Cerebellar nuclear complex (tissue), 1 donor: ENCODE results near the gene ANKRD10.
A peak's percentile ranks its signal among the peaks of the same experiment; 100 is the strongest.
"Not testable (repeated sequence)": the region's sequence is repeated elsewhere in the genome, so short reads cannot be mapped to it uniquely, and the experiment has no call there.

Experiments used
- DNase-seq, 2 experiments: peaks; one replicate each; lab custom pipeline; 2025; lab: John Stamatoyannopoulos, UW

ANKRD10 gene

GRCh38 chr13:110915057-110915873 is at the start of gene ANKRD10:
TSS of gene ANKRD10 (minus strand) at chr13:110915069. CDS start at chr13:110914934, 135 bp downstream.
- DNase-seq: peak; percentile 47 to 74

- DNase-seq: no peak
Observed at GRCh38 chr13:110964229-110965037, 49.6 kb upstream of the ANKRD10 start.

GRCh38 chr13:110963554-110963970 is 48.7 kb upstream of the ANKRD10 start:
- no peak for DNase-seq

GRCh38 chr13:110961959-110962358 is 47.1 kb upstream of the ANKRD10 start:
- DNase-seq: no peak

- no peak for DNase-seq
Observed at GRCh38 chr13:110960204-110960603, 45.3 kb upstream of the ANKRD10 start.

- no peak for DNase-seq
Observed at GRCh38 chr13:110957931-110958330, 43.1 kb upstream of the ANKRD10 start.

GRCh38 chr13:110957181-110957884 is 42.5 kb upstream of the ANKRD10 start:
- no peak for DNase-seq

- not testable (repeated sequence) for DNase-seq
Observed at GRCh38 chr13:110956216-110956615, 41.3 kb upstream of the ANKRD10 start.

- DNase-seq: not testable (repeated sequence)
Observed at GRCh38 chr13:110955608-110956007, 40.7 kb upstream of the ANKRD10 start.

GRCh38 chr13:110955072-110955503 is 40.2 kb upstream of the ANKRD10 start:
- DNase-seq: not testable (repeated sequence)

- not testable (repeated sequence) for DNase-seq
Observed at GRCh38 chr13:110954533-110954920, 39.7 kb upstream of the ANKRD10 start.

GRCh38 chr13:110953833-110954532 is 39.1 kb upstream of the ANKRD10 start:
- no peak for DNase-seq

GRCh38 chr13:110953416-110953815 is 38.5 kb upstream of the ANKRD10 start:
- DNase-seq: no peak

GRCh38 chr13:110952135-110952534 is 37.3 kb upstream of the ANKRD10 start:
- DNase-seq: not testable (repeated sequence)

GRCh38 chr13:110950819-110951570 is 36.1 kb upstream of the ANKRD10 start:
- no peak for DNase-seq

GRCh38 chr13:110950356-110950755 is 35.5 kb upstream of the ANKRD10 start:
- DNase-seq: no peak

- no peak for DNase-seq
Observed at GRCh38 chr13:110949628-110950027, 34.8 kb upstream of the ANKRD10 start.

GRCh38 chr13:110949116-110949515 is 34.2 kb upstream of the ANKRD10 start:
- DNase-seq: no peak

GRCh38 chr13:110947338-110947737 is 32.5 kb upstream of the ANKRD10 start:
- DNase-seq: not testable (repeated sequence)

- DNase-seq: no peak
Observed at GRCh38 chr13:110945928-110946570, 31.2 kb upstream of the ANKRD10 start.
